ACC112 (cell line): ENCODE results near the gene RNGTT.

Experiments
- H2AFZ ChIP-seq: fragments of 200-600 bp; sonication (generic); one replicate; pipeline ENCODE4 v1.6.0; 2017; ENCODE audit warnings: antibody characterized with exemption, low read length; ENCODE audit not compliant: unreplicated experiment
- H3K27ac ChIP-seq: fragments of 200-600 bp; sonication (generic); 2 replicates; pipeline ENCODE4 v1.5.1; 2014; ENCODE audit warnings: low read depth, mild to moderate bottlenecking, antibody characterized with exemption, low read length, moderate library complexity
- H3K27me3 ChIP-seq: fragments of 200-600 bp; sonication (generic); 2 replicates; pipeline ENCODE4 v1.6.1; 2014; ENCODE audit warnings: mild to moderate bottlenecking, antibody characterized with exemption, low read length, moderate library complexity, mixed read lengths; ENCODE audit not compliant: insufficient read depth
- H3K36me3 ChIP-seq: fragments of 200-600 bp; sonication (generic); 2 replicates; pipeline ENCODE4 v1.6.1; 2016; ENCODE audit warnings: mild to moderate bottlenecking, antibody characterized with exemption, low read length, moderate library complexity, mixed read lengths; ENCODE audit not compliant: insufficient read depth
- H3K4me1 ChIP-seq: fragments of 200-600 bp; sonication (generic); one replicate; pipeline ENCODE4 v1.6.1; 2016; ENCODE audit warnings: low read length, mixed read lengths; ENCODE audit not compliant: insufficient read depth, unreplicated experiment, control insufficient read depth
- H3K4me3 ChIP-seq: fragments of 200-600 bp; sonication (generic); 2 replicates; pipeline ENCODE4 v1.5.1; 2014; ENCODE audit warnings: mild to moderate bottlenecking, low read depth, low read length
- H3K79me2 ChIP-seq: fragments of 200-600 bp; sonication (generic); one replicate; pipeline ENCODE4 v1.6.0; 2016; ENCODE audit warnings: low read length; ENCODE audit not compliant: control insufficient read depth, unreplicated experiment, insufficient read depth

Gene RNGTT

GRCh38 chr6:88575536-88575935 is 387.9 kb downstream of the RNGTT start:
- peaks cover 30% of the 10 kb centered on the region for H3K27me3 ChIP-seq
- no peak overlapping the region for H3K4me3 ChIP-seq
- H3K79me2 ChIP-seq, result no peaks in the 10 kb centered on the region
- no peaks in the 10 kb centered on the region for H3K36me3 ChIP-seq
- H3K27ac ChIP-seq, result no peak overlapping the region
- no peak overlapping the region for H2AFZ ChIP-seq
- H3K4me1 ChIP-seq, result no peaks in the 10 kb centered on the region

DNA sequence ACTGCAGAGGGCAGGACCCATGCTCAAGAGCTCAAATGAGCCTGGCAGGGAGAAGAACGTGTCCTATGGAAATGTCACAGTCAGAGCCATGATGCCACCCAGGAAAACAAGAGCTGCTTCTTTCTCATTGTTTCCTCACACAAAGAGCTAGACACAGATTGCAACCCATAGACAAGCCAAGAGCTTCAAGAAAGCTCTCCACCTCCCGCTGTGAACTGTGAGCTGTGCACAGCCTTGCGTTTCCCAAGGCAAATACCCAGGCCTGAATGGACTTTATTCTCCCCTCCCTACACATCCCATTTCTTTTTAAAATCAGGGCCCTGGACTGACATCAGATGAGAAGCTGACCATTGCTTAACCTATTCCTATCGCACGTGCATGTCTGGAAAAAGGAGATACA is 388.8 kb downstream of the RNGTT start:
- no peaks in the 10 kb centered on the region for H3K4me1 ChIP-seq
- no peaks in the 10 kb centered on the region for H3K36me3 ChIP-seq
- H2AFZ ChIP-seq, result no peak overlapping the region
- H3K27me3 ChIP-seq, result peaks cover 26% of the 10 kb centered on the region
- no peak overlapping the region for H3K4me3 ChIP-seq
- H3K79me2 ChIP-seq, result no peaks in the 10 kb centered on the region
- H3K27ac ChIP-seq, result no peak overlapping the region

- H3K27ac ChIP-seq, result no peak overlapping the region
- H3K4me3 ChIP-seq, result no peak overlapping the region
- no peaks in the 10 kb centered on the region for H3K36me3 ChIP-seq
- H3K79me2 ChIP-seq, result no peaks in the 10 kb centered on the region
- H3K27me3 ChIP-seq, result peaks cover 26% of the 10 kb centered on the region
- H3K4me1 ChIP-seq, result no peaks in the 10 kb centered on the region
- no peak overlapping the region for H2AFZ ChIP-seq
These were observed 389.4 kb downstream of the RNGTT start for GRCh38 chr6:88574031-88574430.

DNA sequence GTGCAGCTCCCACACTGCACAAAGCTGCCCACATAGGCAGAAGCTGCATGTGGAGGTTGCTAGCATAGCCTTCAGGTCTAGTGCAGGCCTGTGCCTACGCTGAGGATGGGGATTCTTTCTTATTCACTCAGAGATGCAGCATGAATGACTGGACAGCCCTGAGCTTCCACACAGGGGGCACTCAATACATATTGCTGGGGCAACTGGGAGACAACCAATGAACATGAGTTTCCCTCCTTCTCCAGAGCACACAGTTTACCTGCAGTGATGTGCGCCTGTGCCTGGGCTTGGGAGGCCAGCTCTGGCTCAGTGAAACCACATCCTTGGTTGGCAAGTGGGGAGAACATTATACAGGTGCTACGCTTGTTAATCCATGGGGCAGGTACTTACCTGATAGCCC is 389.9 kb downstream of the RNGTT start:
- H3K27ac ChIP-seq, result no peak overlapping the region
- H3K79me2 ChIP-seq, result no peaks in the 10 kb centered on the region
- no peaks in the 10 kb centered on the region for H3K36me3 ChIP-seq
- H3K4me3 ChIP-seq, result no peak overlapping the region
- no peak overlapping the region for H2AFZ ChIP-seq
- H3K27me3 ChIP-seq, result peaks cover 24% of the 10 kb centered on the region
- H3K4me1 ChIP-seq, result no peaks in the 10 kb centered on the region

DNA sequence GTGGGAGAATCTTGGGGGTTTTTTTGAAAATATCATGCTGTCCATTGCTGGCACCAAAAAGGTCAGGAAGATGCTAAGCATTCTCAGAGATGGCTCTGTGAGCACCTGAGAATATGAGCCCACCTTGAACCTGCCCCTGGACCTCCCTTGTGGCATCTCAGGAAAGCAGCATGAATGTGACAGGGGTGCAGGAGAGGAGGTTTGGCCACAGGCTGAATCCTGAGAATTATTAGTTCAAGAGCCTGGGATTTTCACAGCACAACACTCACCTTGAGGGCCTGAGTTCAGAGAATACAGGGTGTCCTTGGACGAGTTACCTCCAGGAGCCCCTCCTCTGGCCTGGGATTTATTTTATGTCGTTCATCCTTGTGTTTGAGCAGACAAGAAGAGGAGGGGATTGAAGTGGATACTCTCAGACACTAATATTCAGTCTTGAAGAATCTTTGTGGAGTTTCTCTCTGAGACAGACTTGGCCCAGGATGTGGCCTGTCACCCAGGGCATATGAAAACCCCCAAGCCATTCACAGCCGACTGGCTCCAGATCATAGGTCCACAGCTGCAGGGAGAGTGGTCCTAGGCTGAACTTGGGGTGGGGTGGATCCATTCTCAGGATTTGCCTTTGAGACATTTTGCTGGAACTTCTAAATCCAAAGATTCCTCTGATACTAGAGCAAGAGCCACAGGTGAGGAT is 390.8 kb downstream of the RNGTT start:
- Histone ChIP-seq H3K27me3 (peaks cover 15% of the 10 kb centered on the region), H3K79me2 (no peaks in the 10 kb centered on the region), H2AFZ (no peak overlapping the region), H3K27ac (no peak overlapping the region), H3K4me1 (no peaks in the 10 kb centered on the region), H3K36me3 (no peaks in the 10 kb centered on the region), H3K4me3 (no peak overlapping the region)

DNA sequence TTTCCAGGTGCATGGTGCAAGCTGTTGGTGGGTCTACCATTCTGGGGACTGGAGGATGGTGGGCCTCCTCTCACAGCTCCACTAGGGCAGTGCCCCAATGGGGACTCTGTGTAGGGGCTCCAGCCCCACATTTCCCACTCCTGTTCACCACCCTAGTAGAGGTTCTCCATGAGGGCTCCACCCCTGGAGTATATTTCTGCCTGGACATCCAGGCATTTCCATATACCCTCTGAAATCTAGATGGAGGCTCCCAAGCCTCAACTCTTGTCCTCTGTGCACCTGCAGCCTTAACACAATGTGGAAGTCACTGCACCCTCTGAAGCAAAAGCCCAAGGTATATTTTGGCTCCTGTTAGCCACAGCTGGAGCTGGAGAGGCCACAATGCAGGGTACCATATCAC is 393.5 kb downstream of the RNGTT start:
- Histone ChIP-seq H3K27me3 (peaks cover 18% of the 10 kb centered on the region; the same call in 1 of the 2 replicates), H3K79me2 (no peaks in the 10 kb centered on the region), H3K4me3 (no peak overlapping the region), H3K36me3 (no peaks in the 10 kb centered on the region), H3K27ac (no peak overlapping the region), H2AFZ (no peak overlapping the region), H3K4me1 (no peaks in the 10 kb centered on the region)

DNA sequence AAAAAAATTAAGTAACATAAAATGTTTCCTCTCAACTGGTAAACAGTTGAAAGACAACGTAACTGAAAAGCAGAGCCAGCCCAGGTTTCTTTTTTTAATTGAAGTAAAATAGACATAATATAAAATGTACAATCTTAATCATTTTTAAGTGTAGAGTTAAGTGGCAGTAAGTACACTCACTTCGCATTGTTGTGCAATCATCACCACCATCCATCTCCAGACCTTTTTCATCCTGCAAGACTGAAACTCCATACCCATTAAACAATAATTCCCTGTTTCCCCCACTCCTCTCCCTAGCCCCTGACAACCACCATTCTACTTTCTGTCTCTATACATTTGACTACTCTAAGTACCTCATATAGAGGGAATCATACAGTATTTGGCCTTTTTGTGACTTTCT is 395.7 kb downstream of the RNGTT start:
- H3K27me3 ChIP-seq, result peaks cover 12% of the 10 kb centered on the region; the same call in 1 of the 2 replicates
- H2AFZ ChIP-seq, result no peak overlapping the region
- no peaks in the 10 kb centered on the region for H3K4me1 ChIP-seq
- H3K36me3 ChIP-seq, result no peaks in the 10 kb centered on the region
- no peaks in the 10 kb centered on the region for H3K79me2 ChIP-seq
- no peak overlapping the region for H3K27ac ChIP-seq
- H3K4me3 ChIP-seq, result no peak overlapping the region

- Histone ChIP-seq H3K79me2 (no peaks in the 10 kb centered on the region), H2AFZ (no peak overlapping the region), H3K36me3 (no peaks in the 10 kb centered on the region), H3K4me1 (no peaks in the 10 kb centered on the region), H3K27ac (no peak overlapping the region), H3K27me3 (peaks cover 9% of the 10 kb centered on the region; the same call in 1 of the 2 replicates), H3K4me3 (no peak overlapping the region)
These were observed 396.5 kb downstream of the RNGTT start for GRCh38 chr6:88566746-88567534.

GRCh38 chr6:88565836-88566235 is 397.6 kb downstream of the RNGTT start:
- Histone ChIP-seq H3K36me3 (no peaks in the 10 kb centered on the region), H3K4me3 (no peak overlapping the region), H3K79me2 (no peaks in the 10 kb centered on the region), H3K4me1 (no peaks in the 10 kb centered on the region), H3K27me3 (peaks cover 5% of the 10 kb centered on the region; the same call in 1 of the 2 replicates), H3K27ac (no peak overlapping the region), H2AFZ (no peak overlapping the region)

DNA sequence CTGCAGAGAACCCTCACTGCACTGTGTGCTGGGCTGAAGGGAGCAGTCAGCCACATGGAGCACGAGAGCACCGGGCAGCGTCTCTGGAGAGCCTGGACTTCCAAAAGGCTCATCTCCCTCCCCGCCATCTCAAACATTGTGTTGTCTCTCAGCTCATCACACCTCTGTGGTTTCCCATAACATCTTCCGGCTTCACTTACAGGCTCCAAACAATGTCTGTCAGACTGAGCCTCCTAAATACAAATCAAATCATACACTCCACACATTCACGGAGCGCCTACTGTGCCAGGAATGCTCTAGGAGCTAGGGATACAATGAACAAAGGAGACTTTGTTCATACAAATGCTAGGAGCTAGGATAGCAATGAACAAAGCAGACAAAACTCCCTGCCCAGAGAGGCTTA is 398.0 kb downstream of the RNGTT start:
- Histone ChIP-seq H3K4me3 (no peak overlapping the region), H3K27me3 (peaks cover 5% of the 10 kb centered on the region; the same call in 1 of the 2 replicates), H3K36me3 (no peaks in the 10 kb centered on the region), H3K4me1 (no peaks in the 10 kb centered on the region), H3K79me2 (no peaks in the 10 kb centered on the region), H3K27ac (no peak overlapping the region), H2AFZ (no peak overlapping the region)

DNA sequence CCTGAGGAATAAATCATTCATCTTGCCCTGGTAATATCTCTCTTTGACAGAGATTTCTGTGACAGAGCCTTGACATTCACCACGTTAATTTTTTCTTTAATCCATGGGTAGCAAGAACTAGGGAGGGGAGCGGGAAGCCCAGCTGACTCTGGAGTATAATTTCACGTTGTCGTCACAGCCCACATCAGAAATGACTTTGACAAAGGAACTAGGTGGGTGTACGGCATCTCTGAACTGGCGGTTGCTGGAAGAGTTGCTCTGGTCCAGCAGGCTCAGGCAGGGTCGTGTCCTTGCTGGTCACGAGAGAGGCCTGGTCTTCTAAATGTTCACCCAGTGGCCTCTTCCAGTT is 400.2 kb downstream of the RNGTT start:
- Histone ChIP-seq H3K27me3 (peaks cover 5% of the 10 kb centered on the region; the same call in 1 of the 2 replicates), H3K4me3 (no peak overlapping the region), H2AFZ (no peak overlapping the region), H3K36me3 (no peaks in the 10 kb centered on the region), H3K79me2 (no peaks in the 10 kb centered on the region), H3K4me1 (no peaks in the 10 kb centered on the region), H3K27ac (no peak overlapping the region)
